Esophagus squamous epithelium (tissue), 4 donors: Measurements from ENCODE around the gene BASP1.

ENCODE experiments used
- POLR2A ChIP-seq, 4 donors: fragments of 450-650 bp; IDR thresholded peaks; one replicate each; pipeline ENCODE4 v1.6.1; 2017; ENCODE audit warnings: antibody characterized with exemption in 4 of 4, mild to moderate bottlenecking in 4 of 4, moderate library complexity in 3 of 4
- TF ChIP-seq, protein P1 (sequence below), 6 experiments: fragments of 450-650 bp in 4 of 6; fragments of 200-600 bp in 2 of 6; sonication (generic) in 2 of 6; IDR thresholded peaks; one replicate each; pipeline ENCODE4 v1.5.1; 2016 to 2019; ENCODE audit warnings: antibody characterized with exemption in 6 of 6, mild to moderate bottlenecking in 4 of 6, moderate library complexity in 4 of 6

GRCh38 chr5:17230808-17231525 is 13.5 kb downstream of the BASP1 start:
- TF ChIP-seq, protein P1, sequence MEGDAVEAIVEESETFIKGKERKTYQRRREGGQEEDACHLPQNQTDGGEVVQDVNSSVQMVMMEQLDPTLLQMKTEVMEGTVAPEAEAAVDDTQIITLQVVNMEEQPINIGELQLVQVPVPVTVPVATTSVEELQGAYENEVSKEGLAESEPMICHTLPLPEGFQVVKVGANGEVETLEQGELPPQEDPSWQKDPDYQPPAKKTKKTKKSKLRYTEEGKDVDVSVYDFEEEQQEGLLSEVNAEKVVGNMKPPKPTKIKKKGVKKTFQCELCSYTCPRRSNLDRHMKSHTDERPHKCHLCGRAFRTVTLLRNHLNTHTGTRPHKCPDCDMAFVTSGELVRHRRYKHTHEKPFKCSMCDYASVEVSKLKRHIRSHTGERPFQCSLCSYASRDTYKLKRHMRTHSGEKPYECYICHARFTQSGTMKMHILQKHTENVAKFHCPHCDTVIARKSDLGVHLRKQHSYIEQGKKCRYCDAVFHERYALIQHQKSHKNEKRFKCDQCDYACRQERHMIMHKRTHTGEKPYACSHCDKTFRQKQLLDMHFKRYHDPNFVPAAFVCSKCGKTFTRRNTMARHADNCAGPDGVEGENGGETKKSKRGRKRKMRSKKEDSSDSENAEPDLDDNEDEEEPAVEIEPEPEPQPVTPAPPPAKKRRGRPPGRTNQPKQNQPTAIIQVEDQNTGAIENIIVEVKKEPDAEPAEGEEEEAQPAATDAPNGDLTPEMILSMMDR (IDR thresholded peaks at IDR 0.05), result no peak
- TF ChIP-seq POLR2A (IDR thresholded peaks at IDR 0.05), result no peak
